ENCODE results near the gene NTNG1. TPM values are rescaled to one million over a fixed set of nuclear protein-coding genes. Genes with fewer than 3 reads are reported as not detected.

NTNG1 gene
- total and polyA plus RNA-seq, 10 of the 15 experiments (the other 5 are each of a cell fraction or from before 2014, with no cell fraction given) = 0.18 to 2.3 (median 1.1) TPM; not detected in 1

GRCh38 chr1:107467811-107468210 is 327.0 kb downstream of the NTNG1 start:
- ATAC-seq (no peak), DNase-seq (ENCODE audit: low read depth, low spot score) (no peak), FAIRE-seq (no peak)
- in situ Hi-C loops (cut with MboI) (loop anchor here (25.0 kb wide), 1 partner anchor 1069 kb away; no protein-coding TSS in a partner anchor), intact Hi-C loops (cut with micrococcal nuclease; ENCODE audit: unreplicated experiment) (no loop called here)
- Histone ChIP-seq H3K4me2 (ENCODE audit: control insufficient read depth, insufficient read depth) (no peak overlapping the region), H3K4me3 (no peak overlapping the region), H4K20me1 (ENCODE audit: control insufficient read depth, insufficient read depth) (no peaks in the 10 kb centered on the region), H3K4me1 (ENCODE audit: control insufficient read depth, insufficient read depth, low read length) (no peaks in the 10 kb centered on the region), H3K27ac (ENCODE audit: control insufficient read depth, insufficient read depth) (no peak overlapping the region), H3K9ac (ENCODE audit: control insufficient read depth, insufficient read depth, low read length) (no peak overlapping the region), H3K9me3 (replicated peaks; ENCODE audit: control insufficient read depth, insufficient read depth, low read length) (no peaks in the 10 kb centered on the region), H3K36me3 (ENCODE audit: control insufficient read depth in 2 of 2, insufficient read depth in 2 of 2, low read length in 1 of 2) (no peaks in the 10 kb centered on the region), H2AFZ (ENCODE audit: control insufficient read depth, low read depth, low read length) (no peak overlapping the region), H3K79me2 (ENCODE audit: control insufficient read depth, insufficient read depth, low read length) (no peaks in the 10 kb centered on the region), H3K27me3 (replicated peaks in 1 of 2; ENCODE audit: control insufficient read depth in 2 of 2, insufficient read depth in 2 of 2, low read length in 1 of 2) (no peaks in the 10 kb centered on the region)
- no TSS peak for BruUV-seq (replicated peaks)
- WGBS (ENCODE audit: insufficient coverage, insufficient replicate concordance, low lambda C conversion rate, missing lambda C conversion rate) = 85% methylated on average over 3 of the region's 3 CpGs
- ChIA-PET POLR2A (interaction anchor here (1.4 kb wide), 1 partner anchor 31 kb away, joined by 3 read pairs; no protein-coding TSS in a partner anchor), RAD21 (ENCODE audit: unreplicated experiment) (no interaction called here), CTCF (interaction anchor here (0.9 to 6.7 kb wide), 6 partner anchors 9 to 37 kb away, joined by 3 to 37 read pairs (median 4); no protein-coding TSS in a partner anchor), SMC1A (ENCODE audit: uncharacterized antibody, unreplicated experiment) (interaction anchor here (0.9 to 12.2 kb wide), 4 partner anchors 8 to 36 kb away, joined by 3 to 156 read pairs (median 34); no protein-coding TSS in a partner anchor)
- TF ChIP-seq, protein P1, sequence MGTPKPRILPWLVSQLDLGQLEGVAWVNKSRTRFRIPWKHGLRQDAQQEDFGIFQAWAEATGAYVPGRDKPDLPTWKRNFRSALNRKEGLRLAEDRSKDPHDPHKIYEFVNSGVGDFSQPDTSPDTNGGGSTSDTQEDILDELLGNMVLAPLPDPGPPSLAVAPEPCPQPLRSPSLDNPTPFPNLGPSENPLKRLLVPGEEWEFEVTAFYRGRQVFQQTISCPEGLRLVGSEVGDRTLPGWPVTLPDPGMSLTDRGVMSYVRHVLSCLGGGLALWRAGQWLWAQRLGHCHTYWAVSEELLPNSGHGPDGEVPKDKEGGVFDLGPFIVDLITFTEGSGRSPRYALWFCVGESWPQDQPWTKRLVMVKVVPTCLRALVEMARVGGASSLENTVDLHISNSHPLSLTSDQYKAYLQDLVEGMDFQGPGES (IDR thresholded peaks at IDR 0.05) = no peak
- TF ChIP-seq SPI1 (IDR thresholded peaks at IDR 0.05; ENCODE audit: borderline replicate concordance, insufficient read depth, low read depth, low read length) (no peak), ZNF207 (IDR thresholded peaks at IDR 0.05; ENCODE audit: borderline replicate concordance) (no peak), SUPT20H (IDR thresholded peaks at IDR 0.05; ENCODE audit: borderline replicate concordance, control insufficient read depth, low read depth, low read length) (no peak), HDGF (IDR thresholded peaks at IDR 0.05) (no peak), BMI1 (IDR thresholded peaks at IDR 0.05; ENCODE audit: borderline replicate concordance) (no peak), WRNIP1 (IDR thresholded peaks at IDR 0.05; ENCODE audit: borderline replicate concordance, low read depth, low read length) (no peak), EGR1 (IDR thresholded peaks at IDR 0.05; ENCODE audit: borderline replicate concordance in 1 of 2, low read depth in 2 of 2, low read length in 2 of 2) (no peak), STAT3 (IDR thresholded peaks at IDR 0.05; ENCODE audit: low read depth, low read length) (no peak), RAD21 (IDR thresholded peaks at IDR 0.05; ENCODE audit: insufficient read depth, low read depth, low read length) (no peak), TCF12 (IDR thresholded peaks at IDR 0.05; ENCODE audit: low read depth, low read length) (no peak), LARP7 (IDR thresholded peaks at IDR 0.05) (no peak), RCOR1 (conservative IDR thresholded peaks at IDR 0.05; ENCODE audit: low read depth, low read length) (no peak), CHD1 (IDR thresholded peaks at IDR 0.05; ENCODE audit: low read depth, low read length) (no peak)
- TF ChIP-seq, protein P2, sequence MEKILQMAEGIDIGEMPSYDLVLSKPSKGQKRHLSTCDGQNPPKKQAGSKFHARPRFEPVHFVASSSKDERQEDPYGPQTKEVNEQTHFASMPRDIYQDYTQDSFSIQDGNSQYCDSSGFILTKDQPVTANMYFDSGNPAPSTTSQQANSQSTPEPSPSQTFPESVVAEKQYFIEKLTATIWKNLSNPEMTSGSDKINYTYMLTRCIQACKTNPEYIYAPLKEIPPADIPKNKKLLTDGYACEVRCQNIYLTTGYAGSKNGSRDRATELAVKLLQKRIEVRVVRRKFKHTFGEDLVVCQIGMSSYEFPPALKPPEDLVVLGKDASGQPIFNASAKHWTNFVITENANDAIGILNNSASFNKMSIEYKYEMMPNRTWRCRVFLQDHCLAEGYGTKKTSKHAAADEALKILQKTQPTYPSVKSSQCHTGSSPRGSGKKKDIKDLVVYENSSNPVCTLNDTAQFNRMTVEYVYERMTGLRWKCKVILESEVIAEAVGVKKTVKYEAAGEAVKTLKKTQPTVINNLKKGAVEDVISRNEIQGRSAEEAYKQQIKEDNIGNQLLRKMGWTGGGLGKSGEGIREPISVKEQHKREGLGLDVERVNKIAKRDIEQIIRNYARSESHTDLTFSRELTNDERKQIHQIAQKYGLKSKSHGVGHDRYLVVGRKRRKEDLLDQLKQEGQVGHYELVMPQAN (conservative IDR thresholded peaks at IDR 0.05) = no peak
- TF ChIP-seq, protein P3, sequence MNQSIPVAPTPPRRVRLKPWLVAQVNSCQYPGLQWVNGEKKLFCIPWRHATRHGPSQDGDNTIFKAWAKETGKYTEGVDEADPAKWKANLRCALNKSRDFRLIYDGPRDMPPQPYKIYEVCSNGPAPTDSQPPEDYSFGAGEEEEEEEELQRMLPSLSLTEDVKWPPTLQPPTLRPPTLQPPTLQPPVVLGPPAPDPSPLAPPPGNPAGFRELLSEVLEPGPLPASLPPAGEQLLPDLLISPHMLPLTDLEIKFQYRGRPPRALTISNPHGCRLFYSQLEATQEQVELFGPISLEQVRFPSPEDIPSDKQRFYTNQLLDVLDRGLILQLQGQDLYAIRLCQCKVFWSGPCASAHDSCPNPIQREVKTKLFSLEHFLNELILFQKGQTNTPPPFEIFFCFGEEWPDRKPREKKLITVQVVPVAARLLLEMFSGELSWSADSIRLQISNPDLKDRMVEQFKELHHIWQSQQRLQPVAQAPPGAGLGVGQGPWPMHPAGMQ (IDR thresholded peaks at IDR 0.05; ENCODE audit: borderline replicate concordance) = no peak
